HG02571 (cell line): Measurements from ENCODE around the gene HBP1.
A peak's percentile ranks its signal among the peaks of the same experiment; 100 is the strongest.
"Not testable (repeated sequence)": the region's sequence is repeated elsewhere in the genome, so short reads cannot be mapped to it uniquely, and the experiment has no call there.

Experiments
- ATAC-seq: cut with Tn5 transposase; IDR thresholded peaks from one replicate; pipeline ENCODE4 v1.9.1; 2021; ENCODE audit warnings: mild to moderate bottlenecking, moderate library complexity; ENCODE audit not compliant: unreplicated experiment

Gene HBP1

DNA sequence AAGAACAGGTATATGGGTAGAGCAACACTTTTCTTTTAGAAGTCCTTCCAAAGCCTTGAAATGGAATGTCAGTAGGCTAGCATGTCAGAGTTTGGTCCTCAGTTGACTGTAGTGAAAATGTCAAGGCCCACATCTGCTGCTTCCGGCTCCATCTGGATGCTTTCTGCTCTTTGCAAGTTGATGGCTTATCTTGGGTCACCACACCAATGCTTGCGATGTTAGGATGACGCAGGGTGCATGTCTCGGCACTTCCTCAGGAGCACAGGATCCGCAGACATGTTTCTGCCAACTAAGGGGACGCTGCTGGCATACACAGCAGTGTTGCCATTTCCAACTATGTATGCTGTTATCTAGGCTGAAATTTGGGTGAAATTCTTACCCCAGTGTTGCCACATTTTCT is 14.0 kb upstream of the HBP1 start:
- ATAC-seq: no peak

DNA sequence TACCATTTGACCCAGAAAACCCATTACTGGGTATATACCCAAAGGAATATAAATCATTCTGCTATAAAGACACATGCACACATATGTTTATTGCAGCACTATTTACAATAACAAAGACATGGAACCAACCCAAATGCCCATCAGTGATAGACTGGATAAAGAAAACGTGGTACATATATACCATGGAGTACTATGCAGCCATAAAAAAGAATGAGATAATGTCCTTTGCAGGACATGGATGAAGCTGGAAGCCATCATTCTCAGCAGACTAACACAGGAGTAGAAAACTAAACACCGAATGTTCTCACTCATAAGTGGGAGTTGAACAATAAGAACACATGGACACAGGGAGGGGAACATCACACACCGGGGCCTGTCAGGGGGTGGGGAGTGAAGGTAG is 13.1 kb upstream of the HBP1 start:
- ATAC-seq: not testable (repeated sequence)

DNA sequence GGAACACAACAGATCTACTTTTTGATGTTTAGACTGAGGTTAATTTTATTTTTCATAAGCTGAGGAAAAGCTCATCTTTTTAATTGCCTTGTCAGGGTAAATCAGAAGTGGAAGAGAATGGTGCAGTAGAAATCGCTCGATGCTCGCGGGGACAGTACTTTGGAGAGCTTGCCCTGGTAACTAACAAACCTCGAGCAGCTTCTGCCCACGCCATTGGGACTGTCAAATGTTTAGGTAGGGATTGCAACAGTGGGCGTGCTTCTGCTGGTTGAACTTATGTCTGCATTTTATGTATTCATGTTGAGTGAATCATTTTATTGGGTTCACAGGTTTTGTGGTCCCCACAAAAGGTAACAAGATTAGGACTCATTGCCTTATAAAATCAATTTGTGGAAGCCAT is 11.7 kb upstream of the HBP1 start:
- no peak for ATAC-seq

DNA sequence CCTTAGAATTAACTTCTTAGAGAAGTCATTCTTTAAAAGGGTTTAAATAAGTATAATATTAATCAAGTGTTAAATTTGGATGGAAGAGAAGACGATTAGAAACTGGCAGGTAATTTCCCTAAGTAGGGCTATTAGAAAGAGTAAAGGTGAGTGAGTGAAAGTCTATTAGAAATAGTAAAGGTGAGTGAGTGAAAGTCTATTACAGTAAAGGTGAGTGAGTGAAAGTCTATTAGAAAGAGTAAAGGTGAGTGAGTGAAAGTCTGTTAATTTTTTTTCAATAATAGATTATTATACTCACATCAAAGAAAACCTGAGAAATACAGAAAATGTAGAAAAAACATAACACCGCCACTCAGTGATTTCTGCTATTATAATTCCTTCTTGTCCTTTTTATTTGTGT is 10.8 kb upstream of the HBP1 start:
- no peak for ATAC-seq

DNA sequence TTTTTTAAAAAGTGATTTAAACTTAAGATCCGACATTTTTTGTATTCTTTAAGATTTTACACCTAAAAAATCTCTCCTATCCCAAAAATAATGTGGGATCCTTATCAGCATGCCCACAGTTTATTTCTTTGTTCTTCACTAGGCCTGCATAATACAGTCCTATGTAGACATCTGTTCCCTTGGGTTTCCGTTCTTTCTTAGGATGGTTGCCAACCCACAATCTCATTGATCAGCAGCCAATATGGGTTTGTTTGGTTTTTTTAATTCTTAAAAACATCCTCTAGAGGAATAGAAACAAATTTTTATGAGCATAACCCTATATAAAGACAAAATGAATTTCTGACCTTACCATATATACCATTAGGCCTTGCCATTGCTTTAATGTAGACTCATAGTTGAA is 8.4 kb upstream of the HBP1 start:
- no peak for ATAC-seq

DNA sequence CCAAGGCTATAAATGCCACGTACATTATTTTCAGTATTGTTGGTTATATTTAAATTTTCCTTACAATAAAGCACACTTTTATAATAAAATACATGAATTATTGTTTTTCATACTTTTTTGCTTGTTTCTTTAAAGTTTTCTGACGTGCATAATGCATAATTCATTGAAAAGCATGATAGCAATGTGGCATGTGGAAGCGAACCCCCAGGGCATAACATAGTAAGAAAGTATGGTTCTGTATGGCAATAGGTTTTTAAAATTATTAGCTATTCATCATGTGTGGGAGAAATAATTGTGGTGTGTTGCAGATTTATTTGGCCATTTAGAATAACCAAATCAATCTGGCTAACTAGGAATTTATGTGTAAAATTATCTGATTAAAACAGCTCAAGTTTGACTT is 7.4 kb upstream of the HBP1 start:
- no peak for ATAC-seq

DNA sequence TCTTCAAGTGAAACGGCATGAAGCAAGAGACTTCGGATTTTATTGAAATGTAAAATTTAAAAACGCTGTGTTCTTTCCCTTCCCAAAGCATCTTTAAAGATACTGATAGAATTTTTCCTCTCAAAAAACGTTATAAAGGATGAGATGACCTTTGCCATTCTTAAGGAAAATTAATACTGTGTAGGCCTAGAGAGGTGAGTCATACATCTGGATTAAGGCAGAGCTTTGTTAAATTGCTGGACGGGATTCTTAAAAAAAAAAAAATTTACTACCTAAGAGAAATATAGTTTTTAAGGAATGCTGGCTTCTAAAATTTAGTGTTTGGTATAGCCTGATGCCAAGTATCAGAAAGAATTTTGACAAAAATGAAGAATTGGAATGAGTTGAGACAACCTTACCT is 6.3 kb upstream of the HBP1 start:
- ATAC-seq: no peak

DNA sequence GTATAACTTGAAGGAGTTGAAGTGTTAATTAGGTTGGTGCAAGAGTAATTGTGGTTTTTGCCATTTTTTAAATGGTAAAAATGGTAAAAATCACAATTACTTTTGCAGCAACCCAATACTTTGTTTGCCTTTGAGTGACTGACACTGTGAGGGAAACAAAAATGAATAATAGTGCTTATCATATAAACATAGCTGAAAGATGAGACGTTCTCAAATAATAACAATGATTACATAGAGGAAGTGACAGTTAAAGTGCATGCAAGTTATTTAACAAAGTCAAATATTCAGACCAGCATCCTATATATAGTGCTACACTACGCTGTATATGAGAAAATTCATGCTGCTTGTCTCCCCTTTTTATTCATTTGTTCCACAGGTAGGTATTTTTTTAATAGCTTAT is 4.7 kb upstream of the HBP1 start:
- ATAC-seq: no peak

DNA sequence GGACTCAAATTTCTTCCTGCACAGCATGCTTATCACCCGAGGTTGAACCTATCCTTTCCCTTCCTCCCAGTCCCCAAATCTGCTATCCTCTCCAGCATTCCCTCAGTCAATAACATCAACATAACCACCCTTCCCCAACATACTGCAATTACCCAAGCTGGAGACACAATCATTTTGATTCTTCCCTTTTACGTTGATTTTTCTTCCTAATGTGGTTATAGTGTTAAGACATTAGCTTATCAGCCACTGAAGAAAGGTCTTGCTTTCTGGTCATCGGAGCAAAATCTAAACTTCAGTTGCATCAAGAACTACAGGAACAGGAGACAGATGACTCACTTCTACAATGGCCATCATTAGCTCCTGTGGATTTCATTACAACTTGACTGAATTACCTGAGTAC is 3.5 kb upstream of the HBP1 start:
- no peak for ATAC-seq

DNA sequence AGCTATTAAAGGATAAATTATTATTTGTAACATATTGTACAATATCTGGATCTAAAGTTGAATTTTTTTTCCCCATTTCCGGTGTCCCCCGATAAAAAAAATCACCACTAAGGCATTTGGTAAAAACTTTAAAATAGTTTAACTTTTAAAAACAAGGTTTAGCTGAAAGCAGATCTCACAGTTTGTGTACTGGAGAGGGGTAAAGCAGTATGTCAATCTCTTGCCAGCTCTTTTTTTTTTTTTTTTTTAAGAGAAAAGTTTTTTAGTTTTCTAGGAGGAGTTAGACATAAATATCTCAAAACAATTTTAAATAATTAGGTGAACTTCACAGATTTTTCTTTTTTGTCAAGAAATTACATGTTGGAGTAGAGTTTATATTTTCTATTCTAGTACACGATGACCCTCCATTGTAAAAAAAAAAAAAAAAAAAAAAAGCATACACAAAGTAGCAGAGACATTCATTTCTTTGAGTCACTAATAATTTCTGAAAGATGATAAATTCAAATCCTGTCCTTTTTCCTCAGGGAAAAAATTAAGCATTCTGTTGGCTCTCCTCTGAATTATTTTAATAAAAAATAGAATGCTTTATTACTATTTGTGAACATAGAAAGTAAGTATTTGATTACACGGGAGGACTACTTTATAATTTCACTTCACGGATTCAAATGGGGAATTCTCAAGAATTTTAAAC is 1.9 kb upstream of the HBP1 start:
- ATAC-seq: no peak

DNA sequence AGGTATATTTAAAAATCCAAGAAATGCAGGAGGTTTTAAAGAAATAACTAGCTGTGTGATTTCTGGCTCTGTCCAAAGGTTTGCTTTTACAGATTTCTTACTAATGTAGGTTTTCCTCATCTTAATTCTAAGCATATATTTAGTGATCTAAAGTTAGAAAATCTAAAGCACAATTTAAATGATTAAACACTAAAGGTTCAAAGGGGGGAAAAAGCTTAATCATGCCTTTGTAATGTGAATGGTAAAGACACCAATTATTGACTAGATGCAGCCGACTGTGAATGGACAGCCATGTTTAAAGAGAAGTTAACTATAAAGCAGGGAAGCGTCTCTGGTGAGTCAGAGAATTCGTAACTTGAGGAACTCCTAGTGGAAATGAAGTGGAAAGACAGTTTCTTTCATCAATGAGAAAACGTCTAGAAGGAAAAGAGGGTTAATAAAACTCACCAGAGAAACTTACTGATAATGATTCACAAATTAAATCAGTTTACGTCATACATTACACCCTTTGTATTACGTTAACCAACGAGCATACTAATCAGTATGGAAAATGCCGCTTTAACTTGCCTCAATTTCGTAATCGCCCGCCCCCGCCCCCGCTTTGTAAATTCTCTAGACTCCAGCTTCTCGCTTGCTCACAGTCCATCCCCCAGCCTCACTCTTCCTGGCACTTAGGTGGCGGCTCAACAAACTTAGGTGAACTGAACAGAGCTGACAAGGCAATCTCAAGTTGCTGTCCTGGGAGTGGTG is 1.1 kb upstream of the HBP1 start:
- ATAC-seq: peak; percentile 0

DNA sequence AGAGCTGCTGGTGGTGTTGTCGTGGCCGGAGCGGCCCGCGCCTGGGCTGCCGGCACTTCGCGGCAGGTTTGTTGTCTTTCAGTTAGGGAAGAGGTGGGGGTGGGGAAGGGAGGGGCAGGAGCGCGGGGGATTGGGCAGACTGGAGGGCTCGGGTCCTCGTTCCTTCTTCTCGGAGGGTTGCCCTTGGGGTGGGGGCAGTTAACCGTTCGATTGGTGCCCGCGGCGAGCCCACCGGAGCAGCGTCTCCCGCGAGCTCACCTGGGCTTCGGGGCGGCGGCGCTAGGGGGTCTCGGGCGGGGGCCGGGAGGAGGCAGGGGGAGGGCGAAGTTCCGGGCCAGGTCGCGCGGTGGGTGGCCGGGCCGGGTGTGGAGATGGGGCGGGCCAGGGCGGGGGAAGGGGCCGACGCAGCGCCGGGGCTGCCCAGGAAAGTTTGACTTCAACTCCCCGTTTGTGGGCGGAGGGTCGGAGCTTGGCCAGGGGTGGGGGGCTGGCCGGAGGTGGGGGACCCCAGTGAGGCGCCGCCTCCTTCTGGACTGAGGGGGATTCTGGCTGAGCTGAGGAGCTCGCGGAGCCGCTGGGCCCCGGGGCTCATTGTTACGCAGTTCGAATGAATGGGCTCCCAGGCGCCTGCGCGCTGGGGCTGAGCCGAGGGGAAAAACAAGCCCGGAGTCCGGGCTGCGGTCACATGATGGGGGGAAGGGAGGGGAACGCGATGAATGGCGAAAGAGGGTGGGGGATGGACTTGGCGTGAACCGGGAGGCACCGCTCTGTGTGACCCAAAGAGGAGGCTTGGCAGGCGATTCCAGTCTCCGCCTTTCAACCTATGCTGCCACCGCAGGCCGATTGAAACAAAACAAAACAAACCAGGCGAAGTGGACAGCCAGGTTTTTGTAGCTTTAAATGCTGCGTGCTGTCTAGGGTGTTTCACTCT is 582 bp downstream of the HBP1 start:
- ATAC-seq: peak; percentile 19

DNA sequence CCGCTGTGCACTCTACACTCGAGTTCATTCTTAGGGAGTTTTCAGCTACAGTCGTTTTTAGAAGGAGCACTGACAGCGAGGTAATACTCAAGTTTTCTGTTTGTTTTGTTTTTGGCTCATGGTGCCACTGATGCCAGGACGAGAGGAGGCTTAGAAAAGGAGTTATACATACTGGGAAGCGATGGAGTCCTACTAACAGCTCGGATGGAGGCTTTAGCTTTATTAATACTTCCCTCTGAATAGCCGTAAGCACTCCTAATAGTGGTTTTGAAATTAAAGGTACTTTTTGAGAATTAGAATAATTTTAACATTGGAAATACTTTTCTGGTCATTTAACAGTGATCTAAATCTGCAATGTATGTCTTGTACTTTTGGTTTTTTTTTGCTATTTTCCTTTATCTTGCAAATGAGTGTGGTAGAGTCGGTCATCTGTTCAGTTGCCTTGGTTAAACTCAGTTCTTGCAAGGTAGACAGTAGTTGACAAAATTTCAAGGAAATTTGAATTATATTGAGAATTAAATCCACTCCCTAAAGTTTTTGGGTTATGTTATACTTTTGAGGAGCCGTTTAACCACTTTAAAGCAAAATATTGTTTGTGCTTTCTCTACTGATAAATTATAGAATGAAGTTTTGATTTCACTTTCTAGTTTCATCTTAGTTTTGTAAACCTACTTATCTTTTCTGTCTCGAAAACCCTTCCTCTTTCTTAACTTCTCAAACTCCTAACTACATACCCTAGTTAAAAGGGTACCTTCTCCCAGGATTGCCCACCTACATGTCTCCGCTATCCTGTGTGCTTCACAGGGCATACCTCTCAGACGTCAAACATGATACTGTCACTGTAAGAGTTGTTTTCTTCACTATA is 1.5 kb downstream of the HBP1 start:
- no peak for ATAC-seq

DNA sequence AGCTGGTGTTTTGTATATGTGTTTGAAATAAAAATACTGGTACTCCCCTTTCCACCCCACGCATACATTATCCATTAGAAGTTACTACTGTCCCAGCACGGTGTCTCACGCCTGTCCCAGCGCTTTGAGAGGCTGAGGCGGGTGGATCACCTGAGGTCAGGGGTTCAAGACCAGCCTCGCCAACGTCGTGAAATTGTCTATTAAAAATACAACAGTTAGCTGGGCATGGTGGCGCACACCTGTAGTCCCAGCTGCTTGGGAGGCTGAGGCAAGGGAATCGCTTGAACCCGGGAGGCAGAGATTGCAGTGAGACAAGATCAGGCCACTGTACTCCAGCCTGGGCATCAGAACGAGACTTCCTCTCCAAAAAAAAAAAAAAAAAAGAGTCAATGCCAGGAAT is 2.7 kb downstream of the HBP1 start:
- ATAC-seq: no peak

DNA sequence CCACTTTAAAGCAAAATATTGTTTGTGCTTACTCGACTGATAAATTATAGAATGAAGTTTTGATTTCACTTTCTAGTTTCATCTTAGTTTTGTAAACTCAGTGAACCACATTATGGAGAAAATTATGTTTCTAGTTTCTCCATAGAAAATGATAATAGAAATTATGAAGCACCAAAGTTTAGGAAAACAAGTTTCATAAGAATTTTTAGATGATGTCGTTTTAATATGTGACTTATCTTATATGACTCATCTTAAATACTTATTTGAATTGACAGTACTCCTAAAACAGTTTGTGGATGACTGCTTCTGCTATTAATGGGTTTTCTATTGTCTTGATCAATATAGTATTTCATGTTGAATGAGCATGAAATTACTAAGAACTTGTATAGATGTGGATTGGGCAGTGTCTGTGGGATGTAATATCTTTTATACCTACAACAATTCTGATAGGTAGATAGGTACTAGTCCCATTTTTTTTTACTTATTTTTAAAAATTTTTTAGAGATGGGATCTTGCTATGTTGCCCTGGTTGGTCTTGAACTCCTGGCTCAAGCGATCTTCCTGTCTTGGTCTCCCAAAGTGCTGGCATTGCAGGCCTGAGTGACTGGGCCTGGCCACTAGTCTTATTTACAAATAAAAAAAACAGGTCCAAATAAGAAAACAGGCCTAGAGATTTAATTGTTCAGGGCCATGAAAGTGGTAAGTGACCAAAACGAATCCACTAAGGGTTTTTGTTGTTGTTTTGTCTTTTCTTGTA is 3.7 kb downstream of the HBP1 start:
- no peak for ATAC-seq

DNA sequence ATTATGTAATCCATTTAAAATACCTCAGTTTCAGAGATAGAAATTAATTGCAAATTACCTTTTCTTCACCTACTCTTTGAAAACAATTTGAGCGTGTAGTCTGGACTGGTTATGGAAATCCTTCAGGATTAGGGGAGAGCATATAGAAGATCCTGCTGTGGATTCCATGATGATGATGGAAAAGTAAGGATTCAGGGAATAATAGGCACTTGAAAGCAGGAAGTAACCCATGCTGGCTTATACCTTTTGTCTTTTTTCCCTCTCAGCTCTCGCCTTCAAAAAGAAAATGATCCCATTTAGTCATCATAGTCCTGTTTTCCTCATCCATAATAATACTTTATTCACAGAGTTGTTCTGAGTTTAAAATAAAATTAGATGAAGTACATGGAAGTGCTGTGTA is 4.4 kb downstream of the HBP1 start:
- ATAC-seq: no peak

DNA sequence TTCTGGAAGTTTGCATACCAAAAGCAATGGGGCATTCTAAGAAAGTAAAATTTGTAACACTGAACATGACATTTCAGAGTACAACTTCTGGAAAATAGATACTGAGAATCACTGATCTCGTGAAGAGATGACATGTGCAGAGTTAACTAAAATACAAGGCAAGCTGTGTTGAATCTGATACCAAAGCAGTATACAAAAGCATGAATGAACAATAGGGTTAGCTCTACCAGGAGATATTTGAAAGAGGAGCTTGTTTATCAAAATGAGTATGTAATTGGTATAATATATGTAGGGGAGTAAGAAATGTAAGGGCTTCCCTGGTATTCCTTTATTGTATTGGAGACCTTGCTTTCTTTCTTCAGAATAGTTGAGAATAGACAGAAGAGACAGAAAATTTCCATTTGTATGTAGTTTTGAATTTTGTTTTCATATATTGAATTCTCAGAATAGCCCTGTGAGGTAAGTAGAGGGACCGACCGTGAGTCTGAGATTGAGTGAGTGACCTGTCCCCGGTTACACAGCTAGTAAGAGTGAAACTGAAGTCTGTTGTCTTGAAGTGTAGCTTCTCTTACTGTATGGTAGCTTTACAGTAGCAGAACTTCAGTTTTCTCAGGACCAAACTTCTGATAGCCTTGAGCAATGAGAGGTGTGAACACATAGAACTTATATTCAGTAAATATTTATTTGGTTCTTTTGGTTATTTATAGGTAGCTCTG is 5.0 kb downstream of the HBP1 start:
- no peak for ATAC-seq

DNA sequence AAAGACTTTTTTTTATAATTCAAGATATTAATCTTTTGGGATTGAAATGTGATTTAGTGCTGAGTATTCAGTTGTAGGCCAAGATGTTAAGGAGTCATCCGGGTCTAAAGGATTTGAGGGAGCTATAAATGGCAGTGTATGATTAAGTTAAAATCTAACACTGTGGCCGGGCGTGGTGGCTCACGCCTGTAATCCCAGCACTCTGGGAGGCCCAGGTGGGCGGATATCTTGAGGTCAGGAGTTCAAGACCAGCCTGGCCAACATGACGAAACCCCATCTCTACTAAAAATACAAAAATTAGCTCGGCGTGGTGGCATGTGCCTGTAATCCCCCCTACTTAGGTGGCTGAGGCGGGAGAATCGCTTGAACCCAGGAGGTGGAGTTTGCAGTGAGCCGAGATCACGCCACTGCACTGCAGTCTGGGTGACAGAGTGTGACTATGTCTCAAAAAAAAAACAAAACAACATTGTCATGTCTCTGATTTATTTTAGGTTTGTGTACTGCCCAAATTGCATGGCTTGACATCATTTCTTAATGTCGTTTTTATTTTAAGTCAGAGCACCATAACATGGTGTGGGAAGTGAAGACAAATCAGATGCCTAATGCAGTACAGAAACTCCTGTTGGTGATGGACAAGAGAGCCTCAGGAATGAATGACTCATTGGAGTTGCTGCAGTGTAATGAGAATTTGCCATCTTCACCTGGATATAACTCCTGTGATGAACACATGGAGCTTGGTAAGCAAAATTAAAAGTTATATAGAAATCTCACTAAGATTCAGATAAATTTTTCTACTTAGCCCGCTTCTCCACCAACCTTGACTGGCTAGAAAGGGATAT is 10.7 kb downstream of the HBP1 start:
- ATAC-seq: no peak

DNA sequence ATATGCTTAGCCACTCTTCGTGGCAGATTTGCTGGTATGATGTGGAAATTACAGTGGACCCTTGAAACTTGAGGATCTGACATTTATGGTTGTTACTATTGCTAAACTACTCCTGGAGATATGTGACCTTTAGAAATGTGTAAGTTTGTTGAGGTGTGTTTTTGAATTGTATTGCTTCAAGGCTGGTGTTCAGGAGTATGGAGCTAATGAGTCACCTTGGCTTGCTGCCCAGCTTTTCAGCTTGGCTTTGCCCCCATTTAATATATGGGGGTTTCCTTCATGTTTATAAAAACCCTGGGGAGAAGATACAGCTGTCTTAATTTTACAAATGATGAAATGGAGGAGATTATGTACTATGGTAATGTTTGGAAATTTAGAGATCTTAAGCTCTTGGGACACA is 11.6 kb downstream of the HBP1 start:
- ATAC-seq: no peak
